Pancreas (tissue), 10 donors: Measurements from ENCODE around the gene DNMT3A. TPM values are rescaled to one million over a fixed set of nuclear protein-coding genes. Genes with fewer than 3 reads are reported as not detected.

ENCODE experiments used
- ATAC-seq, 4 donors: fragments of 200-7000 bp; cut with Tn5 transposase; one replicate each; pipeline versions ENCODE4 v1.8.0 to v1.9.1; 2020; ENCODE audit warnings: mild to moderate bottlenecking in 4 of 4, moderate library complexity in 4 of 4
- DNase-seq, 6 donors: peaks; one replicate each; pipeline ENCODE4 v3.0.0-alpha.2; 2020
- FAIRE-seq: peaks from 2 replicates; lab custom pipeline; 2012; peaks lifted over from hg19 to GRCh38; lab: Jason Lieb, UNC
- H3K27ac ChIP-seq, 4 donors: fragments of 200-600 bp; sonication (generic); 1 replicate in 3 of 4; 2 replicates in 1 of 4; pipeline versions ENCODE4 v1.5.0 to v1.8.0; 2020
- H3K27me3 ChIP-seq, 4 donors: fragments of 200-600 bp; one replicate each; pipeline ENCODE4 v1.8.0; 2021
- H3K36me3 ChIP-seq, 3 donors: fragments of 200-600 bp; sonication (generic) in 1 of 3; one replicate each; pipeline versions ENCODE4 v1.5.0 to v1.8.0; 2020 to 2021
- H3K4me1 ChIP-seq, 3 donors: fragments of 200-600 bp; one replicate each; pipeline ENCODE4 v1.8.0; 2021
- H3K4me3 ChIP-seq, 4 donors: fragments of 200-600 bp; sonication (generic) in 2 of 4; one replicate each; pipeline versions ENCODE4 v1.5.0 to v1.8.0; 2020 to 2021
- H3K9me3 ChIP-seq, 4 donors: fragments of 200-600 bp; one replicate each; pipeline ENCODE4 v1.8.0; 2021
- WGBS, 2 donors: extraction: QIAGEN DNeasy Blood & Tissue Kit; methylation state at CpG; one replicate each; pipeline ENCODE4 v1.1.7; 2013; 5-methylcytosine and 5-hydroxymethylcytosine counted together
- intact Hi-C, 3 donors: fragments of 100-400 bp; cut with DNase I; formaldehyde crosslinking; loops; one replicate each; pipeline versions ENCODE4 v1.11.1 to v1.14.2; 2022
- polyA plus RNA-seq, 2 donors: library from polyadenylated mRNA; stranded (reverse); fragments of 200-250 nt; gene quantifications; one replicate each; pipeline ENCODE4 v1.2.3, GENCODE V29; 2013
- total RNA-seq, 6 donors: library from RNA; stranded (reverse); fragmentation: NEBNext Ultra II Directional in 4 of 6; extraction: Animal tissue kit (Norgen Biotek cat#: 25700) in 4 of 6; gene quantifications; one replicate each; pipeline versions ENCODE4 v1.2.1 to v1.2.4, GENCODE V29; 2021 to 2023
- TF ChIP-seq, protein P1 (sequence below), 4 donors: fragments of 200-600 bp; sonication (generic) in 3 of 4; IDR thresholded peaks; one replicate each; pipeline versions ENCODE4 v1.5.0 to v1.8.0; 2021; ENCODE audit warnings: antibody characterized with exemption in 4 of 4
- donor health status: healthy with polysubstance abuse.
- donor health status: DM: no; HTN: no; CAD: no; lungs with moderate emphysema.
- donor health status: DM: no; HTN: no; CAD: no.
- donor health status: control.
- donor health status: control.
- donor health status: Bipolar disorder and iron deficiency.
- donor health status: DM: yes; HTN: yes; CAD: no.
- donor health status: DM: no; HTN: no; CAD: no.
- donor health status: DM: no; HTN: no; CAD: no.
- donor health status: DM: yes; HTN: yes; CAD: no.

The DNMT3A gene
- total and polyA plus RNA-seq, 8 donors = 10.3 to 30.9 (median 17.5) TPM

- DNase-seq (peak in 5 of 6 donors; percentile 57 to 76 (median 69)), ATAC-seq (peak; percentile 54 to 62 (median 56)), FAIRE-seq (no peak)
- intact Hi-C loops = loop anchor here in 1 of 3 donors (10.0 kb wide), 1 partner anchor 185 kb away; no protein-coding TSS in a partner anchor
- 16 to 19% methylated on average over 18 of the region's 18 CpGs for WGBS, 2 donors
- TF ChIP-seq, protein P1, sequence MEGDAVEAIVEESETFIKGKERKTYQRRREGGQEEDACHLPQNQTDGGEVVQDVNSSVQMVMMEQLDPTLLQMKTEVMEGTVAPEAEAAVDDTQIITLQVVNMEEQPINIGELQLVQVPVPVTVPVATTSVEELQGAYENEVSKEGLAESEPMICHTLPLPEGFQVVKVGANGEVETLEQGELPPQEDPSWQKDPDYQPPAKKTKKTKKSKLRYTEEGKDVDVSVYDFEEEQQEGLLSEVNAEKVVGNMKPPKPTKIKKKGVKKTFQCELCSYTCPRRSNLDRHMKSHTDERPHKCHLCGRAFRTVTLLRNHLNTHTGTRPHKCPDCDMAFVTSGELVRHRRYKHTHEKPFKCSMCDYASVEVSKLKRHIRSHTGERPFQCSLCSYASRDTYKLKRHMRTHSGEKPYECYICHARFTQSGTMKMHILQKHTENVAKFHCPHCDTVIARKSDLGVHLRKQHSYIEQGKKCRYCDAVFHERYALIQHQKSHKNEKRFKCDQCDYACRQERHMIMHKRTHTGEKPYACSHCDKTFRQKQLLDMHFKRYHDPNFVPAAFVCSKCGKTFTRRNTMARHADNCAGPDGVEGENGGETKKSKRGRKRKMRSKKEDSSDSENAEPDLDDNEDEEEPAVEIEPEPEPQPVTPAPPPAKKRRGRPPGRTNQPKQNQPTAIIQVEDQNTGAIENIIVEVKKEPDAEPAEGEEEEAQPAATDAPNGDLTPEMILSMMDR (IDR thresholded peaks at IDR 0.05) = no peak
- peak overlapping the region; percentile 51 to 77 (median 66) for H3K27ac ChIP-seq
- peak overlapping the region in 2 of 4 donors; percentile 71 to 72 for H3K4me3 ChIP-seq
- H3K36me3 ChIP-seq = no peaks in the 10 kb centered on the region
- H3K4me1 ChIP-seq = peaks cover 6 to 12% (median 8%) of the 10 kb centered on the region in 3 donors
- no peaks in the 10 kb centered on the region for H3K27me3 ChIP-seq
- H3K9me3 ChIP-seq = no peaks in the 10 kb centered on the region
Observed at GRCh38 chr2:25339791-25340180, 1.9 kb downstream of the DNMT3A start.

GRCh38 chr2:25339211-25339674, 2.5 kb downstream of the DNMT3A start:
- WGBS, 2 donors = 53 to 57% methylated on average over 8 of the region's 8 CpGs
- peaks cover 6 to 12% (median 8%) of the 10 kb centered on the region in 3 donors for H3K4me1 ChIP-seq
- TF ChIP-seq, protein P1 (IDR thresholded peaks at IDR 0.05) = no peak
- no peak for ATAC-seq
- FAIRE-seq = no peak
- no peaks in the 10 kb centered on the region for H3K9me3 ChIP-seq
- H3K27me3 ChIP-seq = no peaks in the 10 kb centered on the region
- H3K36me3 ChIP-seq = no peaks in the 10 kb centered on the region
- intact Hi-C loops = no loop called here
- H3K27ac ChIP-seq = no peak overlapping the region
- DNase-seq = no peak
- H3K4me3 ChIP-seq = no peak overlapping the region

DNA sequence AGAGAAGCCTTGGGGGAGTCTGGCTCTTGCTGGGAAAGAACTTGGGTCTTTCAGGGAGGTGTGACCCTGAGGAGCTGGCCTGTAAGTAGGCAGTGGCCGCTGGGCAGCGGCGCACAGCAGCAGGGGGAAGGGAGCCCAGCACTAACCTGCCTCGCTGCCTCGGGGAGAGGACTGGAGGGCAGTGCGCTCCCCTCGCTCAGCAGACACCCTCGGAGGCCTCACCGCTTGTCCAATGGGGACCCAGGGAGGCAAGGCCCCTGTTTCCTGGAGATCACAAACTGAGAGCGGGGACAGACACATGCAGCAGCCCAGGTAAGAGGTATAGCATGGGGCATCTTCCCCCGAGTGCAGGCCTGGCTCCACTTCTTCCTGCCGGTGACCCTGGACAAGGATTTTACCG, 3.3 kb downstream of the DNMT3A start:
- TF ChIP-seq, protein P1 (IDR thresholded peaks at IDR 0.05) = no peak
- no peak for DNase-seq
- Histone ChIP-seq H3K4me3 (no peak overlapping the region), H3K36me3 (no peaks in the 10 kb centered on the region), H3K4me1 (peaks cover 6 to 12% (median 8%) of the 10 kb centered on the region in 3 donors), H3K9me3 (no peaks in the 10 kb centered on the region), H3K27ac (no peak overlapping the region), H3K27me3 (no peaks in the 10 kb centered on the region)
- 77 to 84% methylated on average over 13 of the region's 13 CpGs for WGBS, 2 donors
- no peak for FAIRE-seq
- intact Hi-C loops = no loop called here
- no peak for ATAC-seq

GRCh38 chr2:25337891-25338290, 3.8 kb downstream of the DNMT3A start:
- ATAC-seq (no peak), FAIRE-seq (no peak), DNase-seq (no peak)
- Histone ChIP-seq H3K4me1 (peaks cover 6 to 12% (median 8%) of the 10 kb centered on the region in 3 donors), H3K9me3 (no peaks in the 10 kb centered on the region), H3K27ac (no peak overlapping the region), H3K4me3 (no peak overlapping the region), H3K27me3 (no peaks in the 10 kb centered on the region), H3K36me3 (no peaks in the 10 kb centered on the region)
- TF ChIP-seq, protein P1 (IDR thresholded peaks at IDR 0.05) = no peak
- intact Hi-C loops = no loop called here
- WGBS, 2 donors = 81 to 86% methylated on average over 7 of the region's 7 CpGs

GRCh38 chr2:25337276-25337675, 4.4 kb downstream of the DNMT3A start:
- intact Hi-C loops = no loop called here
- FAIRE-seq (no peak), DNase-seq (no peak), ATAC-seq (no peak)
- no peaks in the 10 kb centered on the region for H3K36me3 ChIP-seq
- 77 to 78% methylated on average over 10 of the region's 10 CpGs for WGBS, 2 donors
- no peaks in the 10 kb centered on the region for H3K27me3 ChIP-seq
- H3K27ac ChIP-seq = no peak overlapping the region
- peaks cover 6 to 12% (median 8%) of the 10 kb centered on the region in 3 donors for H3K4me1 ChIP-seq
- H3K9me3 ChIP-seq = no peaks in the 10 kb centered on the region
- TF ChIP-seq, protein P1 (IDR thresholded peaks at IDR 0.05) = no peak
- H3K4me3 ChIP-seq = no peak overlapping the region
